ENCODE results near the gene EZH1.

The EZH1 gene

GRCh38 chr17:42686520-42687128 is 58.2 kb downstream of the EZH1 start:
- Histone ChIP-seq H2AFZ (ENCODE audit: low read depth) (no peak overlapping the region), H3K27ac (no peak overlapping the region), H4K20me1 (ENCODE audit: insufficient read depth) (no peaks in the 10 kb centered on the region), H3K27me3 (ENCODE audit: insufficient read depth, low read depth) (no peaks in the 10 kb centered on the region), H3K4me2 (no peak overlapping the region), H3K79me2 (ENCODE audit: insufficient read depth, low read depth) (no peaks in the 10 kb centered on the region), H3K4me3 (IDR thresholded peaks at IDR 0.05; ENCODE audit: insufficient read depth, low read depth, low read length) (no peak overlapping the region), H3K9ac (no peak overlapping the region), H3K4me1 (ENCODE audit: low read depth, poor library complexity, severe bottlenecking) (peaks cover 17% of the 10 kb centered on the region), H3K36me3 (ENCODE audit: insufficient read depth) (no peaks in the 10 kb centered on the region)
- TF ChIP-seq CTCF (conservative IDR thresholded peaks at IDR 0.05; ENCODE audit: low read depth, low read length), result no peak

GRCh38 chr17:42685831-42686230 is 59.0 kb downstream of the EZH1 start:
- no peak for TF ChIP-seq CTCF (conservative IDR thresholded peaks at IDR 0.05; ENCODE audit: low read depth, low read length)
- Histone ChIP-seq H2AFZ (ENCODE audit: low read depth) (no peak overlapping the region), H4K20me1 (ENCODE audit: insufficient read depth) (no peaks in the 10 kb centered on the region), H3K36me3 (ENCODE audit: insufficient read depth) (no peaks in the 10 kb centered on the region), H3K79me2 (ENCODE audit: insufficient read depth, low read depth) (no peaks in the 10 kb centered on the region), H3K27me3 (ENCODE audit: insufficient read depth, low read depth) (no peaks in the 10 kb centered on the region), H3K27ac (no peak overlapping the region), H3K4me3 (IDR thresholded peaks at IDR 0.05; ENCODE audit: insufficient read depth, low read depth, low read length) (no peak overlapping the region), H3K9ac (no peak overlapping the region), H3K4me1 (ENCODE audit: low read depth, poor library complexity, severe bottlenecking) (peaks cover 24% of the 10 kb centered on the region), H3K4me2 (no peak overlapping the region)

GRCh38 chr17:42684929-42685556 is 59.8 kb downstream of the EZH1 start:
- H3K27ac ChIP-seq, result no peak overlapping the region
- no peak overlapping the region for H2AFZ ChIP-seq (ENCODE audit: low read depth)
- H3K79me2 ChIP-seq (ENCODE audit: insufficient read depth, low read depth), result peaks cover 7% of the 10 kb centered on the region; the same call in 1 of the 2 replicates
- no peaks in the 10 kb centered on the region for H3K27me3 ChIP-seq (ENCODE audit: insufficient read depth, low read depth)
- H3K9ac ChIP-seq, result no peak overlapping the region
- no peak for TF ChIP-seq CTCF (conservative IDR thresholded peaks at IDR 0.05; ENCODE audit: low read depth, low read length)
- no peaks in the 10 kb centered on the region for H3K36me3 ChIP-seq (ENCODE audit: insufficient read depth)
- no peak overlapping the region for H3K4me2 ChIP-seq
- no peak overlapping the region for H3K4me3 ChIP-seq (IDR thresholded peaks at IDR 0.05; ENCODE audit: insufficient read depth, low read depth, low read length)
- no peaks in the 10 kb centered on the region for H4K20me1 ChIP-seq (ENCODE audit: insufficient read depth)
- H3K4me1 ChIP-seq (ENCODE audit: low read depth, poor library complexity, severe bottlenecking), result peaks cover 32% of the 10 kb centered on the region

GRCh38 chr17:42683407-42684034 is 61.3 kb downstream of the EZH1 start:
- Histone ChIP-seq H3K36me3 (ENCODE audit: insufficient read depth) (no peaks in the 10 kb centered on the region), H2AFZ (ENCODE audit: low read depth) (no peak overlapping the region), H3K4me1 (ENCODE audit: low read depth, poor library complexity, severe bottlenecking) (peaks cover 40% of the 10 kb centered on the region), H3K4me3 (IDR thresholded peaks at IDR 0.05; ENCODE audit: insufficient read depth, low read depth, low read length) (no peak overlapping the region), H3K9ac (no peak overlapping the region), H3K27me3 (ENCODE audit: insufficient read depth, low read depth) (no peaks in the 10 kb centered on the region), H3K4me2 (peak overlapping the region; percentile 43), H3K27ac (no peak overlapping the region), H3K79me2 (ENCODE audit: insufficient read depth, low read depth) (peaks cover 8% of the 10 kb centered on the region; the same call in 1 of the 2 replicates), H4K20me1 (ENCODE audit: insufficient read depth) (no peaks in the 10 kb centered on the region)
- no peak for TF ChIP-seq CTCF (conservative IDR thresholded peaks at IDR 0.05; ENCODE audit: low read depth, low read length)
